Mesendoderm (in vitro differentiated cells): ENCODE measurements around the gene LINGO3.

ENCODE experiments used
- DNase-seq: peaks from one replicate; pipeline ENCODE4 v3.0.0; 2013
- H2AK5ac ChIP-seq: 2 replicates; pipeline ENCODE4 v1.6.1; 2013; ENCODE audit warnings: low read length, inconsistent platforms
- H2BK120ac ChIP-seq: 2 replicates; pipeline ENCODE4 v1.6.1; 2013; ENCODE audit warnings: low read depth, mild to moderate bottlenecking, low read length, moderate library complexity, mixed read lengths
- H2BK15ac ChIP-seq: replicated peaks from 2 replicates; pipeline ENCODE4 v1.6.1; 2013; ENCODE audit warnings: low read depth, mild to moderate bottlenecking, moderate library complexity
- H2BK5ac ChIP-seq: 2 replicates; pipeline ENCODE4 v1.6.1; 2013; ENCODE audit warnings: low read length, inconsistent platforms
- H3K18ac ChIP-seq: 2 replicates; pipeline ENCODE4 v1.6.1; 2013; ENCODE audit warnings: mild to moderate bottlenecking, low read length, mixed read lengths
- H3K23ac ChIP-seq: one replicate; pipeline ENCODE4 v1.6.1; 2013; ENCODE audit warnings: low read length
- H3K27ac ChIP-seq: 2 replicates; pipeline ENCODE4 v1.5.1; 2013; ENCODE audit warnings: low read depth, mild to moderate bottlenecking, inconsistent platforms, low read length, moderate library complexity
- H3K27me3 ChIP-seq: 2 replicates; pipeline ENCODE4 v1.6.1; 2013; ENCODE audit warnings: low read length, control low read depth, mild to moderate bottlenecking, inconsistent platforms; ENCODE audit not compliant: insufficient read depth, poor library complexity
- H3K36me3 ChIP-seq: 2 replicates; pipeline ENCODE4 v1.6.1; 2013; ENCODE audit warnings: low read length, inconsistent platforms; ENCODE audit not compliant: control insufficient read depth, insufficient read depth
- H3K4ac ChIP-seq: one replicate; pipeline ENCODE4 v1.6.1; 2013; ENCODE audit warnings: low read depth, mild to moderate bottlenecking, low read length, moderate library complexity
- H3K4me1 ChIP-seq: 2 replicates; pipeline ENCODE4 v1.6.1; 2013; ENCODE audit warnings: low read depth, low read length, inconsistent platforms; ENCODE audit not compliant: control insufficient read depth
- H3K4me2 ChIP-seq: 2 replicates; pipeline ENCODE4 v1.6.1; 2013; ENCODE audit warnings: low read length
- H3K4me3 ChIP-seq: 2 replicates; pipeline ENCODE4 v1.5.1; 2013; ENCODE audit warnings: mild to moderate bottlenecking, low read length
- H3K56ac ChIP-seq: one replicate; pipeline ENCODE4 v1.6.1; 2013; ENCODE audit warnings: low read length
- H3K79me1 ChIP-seq: 2 replicates; pipeline ENCODE4 v1.6.1; 2013; ENCODE audit warnings: low read length, inconsistent platforms
- H3K79me2 ChIP-seq: 2 replicates; pipeline ENCODE4 v1.6.1; 2013; ENCODE audit warnings: mild to moderate bottlenecking, low read length; ENCODE audit not compliant: control insufficient read depth, insufficient read depth
- H3K9ac ChIP-seq: 2 replicates; pipeline ENCODE4 v1.6.1; 2013; ENCODE audit warnings: low read length, inconsistent platforms
- H4K5ac ChIP-seq: one replicate; pipeline ENCODE4 v1.6.1; 2013; ENCODE audit warnings: low read length
- H4K8ac ChIP-seq: one replicate; pipeline ENCODE4 v1.6.1; 2013; ENCODE audit warnings: low read depth, mild to moderate bottlenecking, control low read depth, low read length, moderate library complexity
- WGBS: extraction: QIAGEN DNeasy Blood & Tissue Kit; methylation state at CpG from one replicate; pipeline ENCODE4 v1.1.7; 2013; ENCODE audit warnings: low lambda C conversion rate, missing lambda C conversion rate; ENCODE audit not compliant: insufficient coverage; ENCODE audit errors: extremely low coverage; 5-methylcytosine and 5-hydroxymethylcytosine counted together

Gene LINGO3

GRCh38 chr19:2345794-2346663 lies 38.1 kb upstream of the LINGO3 start:
- no CpG with 5 or more reads among the region's 25 CpGs for WGBS
- Histone ChIP-seq H3K23ac (no peak overlapping the region), H3K79me2 (no peaks in the 10 kb centered on the region)

GRCh38 chr19:2345076-2345475 lies 37.1 kb upstream of the LINGO3 start:
- no CpG with 5 or more reads among the region's 17 CpGs for WGBS

More at GRCh38 chr19:2345794-2346663, 38.1 kb upstream of the LINGO3 start:
- Histone ChIP-seq H3K27ac (no peak overlapping the region), H2AK5ac (no peak overlapping the region), H2BK15ac (no peak overlapping the region), H3K56ac (no peak overlapping the region), H3K27me3 (no peaks in the 10 kb centered on the region), H2BK120ac (no peak overlapping the region), H3K4me1 (no peaks in the 10 kb centered on the region), H4K8ac (no peak overlapping the region), H4K5ac (no peak overlapping the region), H2BK5ac (no peak overlapping the region), H3K4me2 (no peak overlapping the region), H3K4me3 (no peak overlapping the region), H3K4ac (no peak overlapping the region), H3K36me3 (no peaks in the 10 kb centered on the region), H3K9ac (no peak overlapping the region), H3K18ac (no peak overlapping the region), H3K79me1 (no peaks in the 10 kb centered on the region)
- no peak for DNase-seq

GRCh38 chr19:2344381-2344870 lies 36.5 kb upstream of the LINGO3 start:
- H3K79me2 ChIP-seq = no peaks in the 10 kb centered on the region
- DNase-seq = no peak
- no peak overlapping the region for H2BK15ac ChIP-seq
- H3K23ac ChIP-seq = no peak overlapping the region
- no peak overlapping the region for H4K5ac ChIP-seq
- H2BK120ac ChIP-seq = no peak overlapping the region
- H3K9ac ChIP-seq = no peak overlapping the region
- no peak overlapping the region for H3K4me3 ChIP-seq
- H3K56ac ChIP-seq = no peak overlapping the region
- no peak overlapping the region for H3K4ac ChIP-seq
- no peaks in the 10 kb centered on the region for H3K4me1 ChIP-seq
- no peak overlapping the region for H3K18ac ChIP-seq
- H4K8ac ChIP-seq = no peak overlapping the region
- H3K79me1 ChIP-seq = no peaks in the 10 kb centered on the region
- H3K36me3 ChIP-seq = no peaks in the 10 kb centered on the region
- no peak overlapping the region for H3K27ac ChIP-seq
- no peaks in the 10 kb centered on the region for H3K27me3 ChIP-seq
- no peak overlapping the region for H2BK5ac ChIP-seq
- H3K4me2 ChIP-seq = no peak overlapping the region
- no peak overlapping the region for H2AK5ac ChIP-seq
- WGBS = no CpG with 5 or more reads among the region's 24 CpGs

More at GRCh38 chr19:2345076-2345475, 37.1 kb upstream of the LINGO3 start:
- H3K4ac ChIP-seq = no peak overlapping the region
- H3K4me3 ChIP-seq = no peak overlapping the region
- no peak overlapping the region for H2BK15ac ChIP-seq
- H2BK5ac ChIP-seq = no peak overlapping the region
- H3K27me3 ChIP-seq = no peaks in the 10 kb centered on the region
- DNase-seq = no peak
- H3K27ac ChIP-seq = no peak overlapping the region
- H4K8ac ChIP-seq = no peak overlapping the region
- no peak overlapping the region for H3K4me2 ChIP-seq
- H3K4me1 ChIP-seq = no peaks in the 10 kb centered on the region
- H3K36me3 ChIP-seq = no peaks in the 10 kb centered on the region
- no peak overlapping the region for H3K56ac ChIP-seq
- no peaks in the 10 kb centered on the region for H3K79me2 ChIP-seq
- H3K79me1 ChIP-seq = no peaks in the 10 kb centered on the region
- no peak overlapping the region for H2BK120ac ChIP-seq
- no peak overlapping the region for H3K23ac ChIP-seq
- no peak overlapping the region for H3K9ac ChIP-seq
- no peak overlapping the region for H4K5ac ChIP-seq
- no peak overlapping the region for H3K18ac ChIP-seq
- H2AK5ac ChIP-seq = no peak overlapping the region

GRCh38 chr19:2343289-2343982 lies 35.5 kb upstream of the LINGO3 start:
- no peaks in the 10 kb centered on the region for H3K79me2 ChIP-seq
- no peak overlapping the region for H3K4me3 ChIP-seq
- no peak overlapping the region for H3K9ac ChIP-seq
- H3K4ac ChIP-seq = no peak overlapping the region
- H4K8ac ChIP-seq = no peak overlapping the region
- H3K79me1 ChIP-seq = no peaks in the 10 kb centered on the region
- H3K56ac ChIP-seq = no peak overlapping the region
- no peak overlapping the region for H3K23ac ChIP-seq
- no peak overlapping the region for H3K27ac ChIP-seq
- H3K4me2 ChIP-seq = no peak overlapping the region
- H3K27me3 ChIP-seq = no peaks in the 10 kb centered on the region
- H4K5ac ChIP-seq = no peak overlapping the region
- no peaks in the 10 kb centered on the region for H3K4me1 ChIP-seq
- H2BK120ac ChIP-seq = no peak overlapping the region
- H2BK15ac ChIP-seq = no peak overlapping the region
- no peak for DNase-seq
- WGBS = no CpG with 5 or more reads among the region's 31 CpGs
- H2BK5ac ChIP-seq = no peak overlapping the region
- no peaks in the 10 kb centered on the region for H3K36me3 ChIP-seq
- no peak overlapping the region for H2AK5ac ChIP-seq
- no peak overlapping the region for H3K18ac ChIP-seq

- no peak overlapping the region for H3K23ac ChIP-seq
- no peak overlapping the region for H4K5ac ChIP-seq
- H3K4me1 ChIP-seq = no peaks in the 10 kb centered on the region
- H3K79me2 ChIP-seq = no peaks in the 10 kb centered on the region
- no peak overlapping the region for H2BK15ac ChIP-seq
- no CpG with 5 or more reads among the region's 29 CpGs for WGBS
- H3K27me3 ChIP-seq = no peaks in the 10 kb centered on the region
- H3K4ac ChIP-seq = no peak overlapping the region
- H3K36me3 ChIP-seq = no peaks in the 10 kb centered on the region
- no peak overlapping the region for H2BK120ac ChIP-seq
- no peak overlapping the region for H3K9ac ChIP-seq
- H3K56ac ChIP-seq = no peak overlapping the region
- no peak overlapping the region for H3K4me3 ChIP-seq
- H3K79me1 ChIP-seq = no peaks in the 10 kb centered on the region
- H2BK5ac ChIP-seq = no peak overlapping the region
- no peak overlapping the region for H3K4me2 ChIP-seq
- no peak overlapping the region for H3K18ac ChIP-seq
- no peak overlapping the region for H4K8ac ChIP-seq
- no peak for DNase-seq
- H2AK5ac ChIP-seq = no peak overlapping the region
- H3K27ac ChIP-seq = no peak overlapping the region
Observed at GRCh38 chr19:2342656-2343288, 34.8 kb upstream of the LINGO3 start.
